ENCODE data around the gene PTPN20.

PTPN20 gene

DNA sequence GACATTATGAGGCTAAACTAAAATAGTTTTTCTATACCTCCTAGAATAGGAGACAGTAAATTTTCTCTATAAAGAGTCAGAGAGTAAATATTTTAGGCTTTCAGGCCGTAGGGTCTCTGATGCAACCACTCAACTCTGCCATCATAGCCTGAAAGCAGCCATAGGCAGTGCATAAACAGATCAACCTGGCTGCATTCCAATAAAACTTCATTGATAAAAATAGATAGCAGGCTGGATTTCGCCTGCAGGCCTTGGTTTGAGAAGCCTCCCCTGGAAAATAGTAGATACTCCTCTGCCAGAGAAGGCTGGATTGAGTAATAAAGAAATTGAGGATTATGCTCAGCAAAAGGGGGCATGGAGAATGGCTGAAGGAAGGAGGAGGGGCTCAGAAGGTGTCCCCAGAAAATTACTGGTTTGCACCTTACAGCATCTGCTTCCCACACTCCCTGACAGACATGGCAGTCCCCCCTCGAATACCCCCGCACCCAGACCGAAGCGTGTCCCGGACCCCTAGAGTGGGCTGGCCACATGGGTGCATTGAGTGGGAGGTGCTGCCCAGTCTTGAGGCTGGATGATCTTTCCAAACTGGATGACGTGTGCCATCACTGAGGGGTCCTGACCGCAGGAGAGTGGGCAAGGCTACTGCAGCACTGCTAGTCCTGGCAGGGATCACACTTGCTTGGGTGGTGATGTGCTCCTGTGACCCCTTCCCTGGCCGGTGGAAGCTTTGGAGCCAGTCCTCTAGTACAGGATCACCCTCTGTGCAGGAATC is 126.6 kb downstream of the PTPN20 start:
- H3K36me3 ChIP-seq (ENCODE audit: control insufficient read depth, insufficient read depth, low read length): no peaks in the 10 kb centered on the region
- H3K4me3 ChIP-seq (ENCODE audit: low read depth, low read length): no peak overlapping the region
- H3K27me3 ChIP-seq (ENCODE audit: control insufficient read depth, insufficient read depth, low read length): no peaks in the 10 kb centered on the region
- H3K9ac ChIP-seq: no peak overlapping the region
- H3K79me2 ChIP-seq: no peaks in the 10 kb centered on the region
- H3K4me1 ChIP-seq: no peaks in the 10 kb centered on the region
- H2AFZ ChIP-seq: no peak overlapping the region
- H3K9me3 ChIP-seq (ENCODE audit: control insufficient read depth, low read length): no peaks in the 10 kb centered on the region
- TF ChIP-seq, protein P1, sequence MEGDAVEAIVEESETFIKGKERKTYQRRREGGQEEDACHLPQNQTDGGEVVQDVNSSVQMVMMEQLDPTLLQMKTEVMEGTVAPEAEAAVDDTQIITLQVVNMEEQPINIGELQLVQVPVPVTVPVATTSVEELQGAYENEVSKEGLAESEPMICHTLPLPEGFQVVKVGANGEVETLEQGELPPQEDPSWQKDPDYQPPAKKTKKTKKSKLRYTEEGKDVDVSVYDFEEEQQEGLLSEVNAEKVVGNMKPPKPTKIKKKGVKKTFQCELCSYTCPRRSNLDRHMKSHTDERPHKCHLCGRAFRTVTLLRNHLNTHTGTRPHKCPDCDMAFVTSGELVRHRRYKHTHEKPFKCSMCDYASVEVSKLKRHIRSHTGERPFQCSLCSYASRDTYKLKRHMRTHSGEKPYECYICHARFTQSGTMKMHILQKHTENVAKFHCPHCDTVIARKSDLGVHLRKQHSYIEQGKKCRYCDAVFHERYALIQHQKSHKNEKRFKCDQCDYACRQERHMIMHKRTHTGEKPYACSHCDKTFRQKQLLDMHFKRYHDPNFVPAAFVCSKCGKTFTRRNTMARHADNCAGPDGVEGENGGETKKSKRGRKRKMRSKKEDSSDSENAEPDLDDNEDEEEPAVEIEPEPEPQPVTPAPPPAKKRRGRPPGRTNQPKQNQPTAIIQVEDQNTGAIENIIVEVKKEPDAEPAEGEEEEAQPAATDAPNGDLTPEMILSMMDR (IDR thresholded peaks at IDR 0.05): no peak
- H3K4me2 ChIP-seq (ENCODE audit: low read length): no peak overlapping the region
- no peak overlapping the region for H3K27ac ChIP-seq

- Histone ChIP-seq H3K27me3 (ENCODE audit: control insufficient read depth, insufficient read depth, low read length) (no peaks in the 10 kb centered on the region), H3K4me2 (ENCODE audit: low read length) (no peak overlapping the region), H3K27ac (no peak overlapping the region), H2AFZ (no peak overlapping the region), H3K9me3 (ENCODE audit: control insufficient read depth, low read length) (no peaks in the 10 kb centered on the region), H3K4me1 (no peaks in the 10 kb centered on the region), H3K36me3 (ENCODE audit: control insufficient read depth, insufficient read depth, low read length) (no peaks in the 10 kb centered on the region), H3K79me2 (no peaks in the 10 kb centered on the region), H3K4me3 (ENCODE audit: low read depth, low read length) (no peak overlapping the region), H3K9ac (no peak overlapping the region)
- TF ChIP-seq, protein P1 (IDR thresholded peaks at IDR 0.05): no peak
Observed at GRCh38 chr10:47038881-47039561, 127.8 kb downstream of the PTPN20 start.

GRCh38 chr10:47039562-47039913 is 128.3 kb downstream of the PTPN20 start:
- Histone ChIP-seq H3K4me2 (ENCODE audit: low read length) (no peak overlapping the region), H3K4me3 (ENCODE audit: low read depth, low read length) (no peak overlapping the region), H3K79me2 (no peaks in the 10 kb centered on the region), H3K4me1 (no peaks in the 10 kb centered on the region), H3K27me3 (ENCODE audit: control insufficient read depth, insufficient read depth, low read length) (no peaks in the 10 kb centered on the region), H3K36me3 (ENCODE audit: control insufficient read depth, insufficient read depth, low read length) (no peaks in the 10 kb centered on the region), H3K27ac (no peak overlapping the region), H3K9me3 (ENCODE audit: control insufficient read depth, low read length) (no peaks in the 10 kb centered on the region), H2AFZ (no peak overlapping the region), H3K9ac (no peak overlapping the region)
- TF ChIP-seq, protein P1 (IDR thresholded peaks at IDR 0.05): no peak

DNA sequence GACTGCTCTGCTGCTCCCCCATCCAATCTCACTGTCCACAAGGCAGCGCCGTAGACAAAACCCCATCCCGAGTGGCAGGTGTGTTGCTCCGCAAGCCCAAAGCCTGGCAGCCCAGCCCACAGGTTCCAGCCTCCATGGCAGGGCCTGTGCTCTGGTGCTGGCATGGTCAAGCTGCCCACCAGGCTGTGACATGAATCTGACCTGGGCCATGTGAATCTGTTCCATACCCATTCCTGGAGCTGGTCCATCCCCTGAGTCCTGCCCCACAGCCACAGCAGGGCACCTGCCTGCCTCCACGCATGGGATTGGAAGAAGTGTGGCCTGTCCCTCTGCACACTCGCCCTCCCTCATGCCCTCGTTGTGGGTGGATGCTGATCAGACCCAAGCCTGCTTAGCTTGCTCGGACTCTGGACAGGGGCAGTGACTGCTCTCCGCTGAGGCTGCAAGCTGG is 128.8 kb downstream of the PTPN20 start:
- H3K4me1 ChIP-seq: no peaks in the 10 kb centered on the region
- TF ChIP-seq, protein P1 (IDR thresholded peaks at IDR 0.05): no peak
- no peaks in the 10 kb centered on the region for H3K36me3 ChIP-seq (ENCODE audit: control insufficient read depth, insufficient read depth, low read length)
- H3K27me3 ChIP-seq (ENCODE audit: control insufficient read depth, insufficient read depth, low read length): no peaks in the 10 kb centered on the region
- H3K79me2 ChIP-seq: no peaks in the 10 kb centered on the region
- H3K9me3 ChIP-seq (ENCODE audit: control insufficient read depth, low read length): no peaks in the 10 kb centered on the region
- no peak overlapping the region for H2AFZ ChIP-seq
- no peak overlapping the region for H3K27ac ChIP-seq
- no peak overlapping the region for H3K9ac ChIP-seq
- no peak overlapping the region for H3K4me3 ChIP-seq (ENCODE audit: low read depth, low read length)
- H3K4me2 ChIP-seq (ENCODE audit: low read length): no peak overlapping the region

Data from parathyroid adenoma (tissue), 2 donors.